GM18505 (cell line): ENCODE measurements around the gene SPARCL1.
"Not testable (repeated sequence)": the region's sequence is repeated elsewhere in the genome, so short reads cannot be mapped to it uniquely, and the experiment has no call there.

Experiments used
- ATAC-seq: cut with Tn5 transposase; IDR thresholded peaks from one replicate; pipeline ENCODE4 v1.9.1; 2021; ENCODE audit not compliant: unreplicated experiment
- POLR2A ChIP-seq: IDR thresholded peaks from 4 replicates; pipeline ENCODE4 v1.6.1; 2011; ENCODE audit warnings: borderline replicate concordance; ENCODE audit not compliant: insufficient read depth, insufficient read length; ENCODE audit errors: extremely low read depth

Gene SPARCL1

DNA sequence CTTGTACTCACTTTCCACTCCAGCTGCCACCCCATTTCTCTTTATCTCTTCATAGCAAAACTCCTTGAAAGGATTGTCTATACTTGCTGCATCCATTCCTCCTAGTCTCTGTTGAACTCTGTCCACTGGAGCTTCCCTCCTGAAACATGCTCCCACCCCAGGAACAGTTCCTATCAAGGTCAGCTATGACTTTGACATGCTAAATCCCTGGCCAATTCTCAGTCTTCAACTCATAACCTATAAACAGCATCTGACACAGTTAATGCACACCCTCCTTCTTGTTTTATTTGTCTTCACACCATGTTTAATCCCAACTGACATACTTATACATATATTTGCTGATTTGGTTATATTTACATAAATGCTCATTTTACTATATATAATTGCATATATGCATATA, 47.8 kb downstream of the SPARCL1 start:
- TF ChIP-seq POLR2A, result no peak
- no peak for ATAC-seq

DNA sequence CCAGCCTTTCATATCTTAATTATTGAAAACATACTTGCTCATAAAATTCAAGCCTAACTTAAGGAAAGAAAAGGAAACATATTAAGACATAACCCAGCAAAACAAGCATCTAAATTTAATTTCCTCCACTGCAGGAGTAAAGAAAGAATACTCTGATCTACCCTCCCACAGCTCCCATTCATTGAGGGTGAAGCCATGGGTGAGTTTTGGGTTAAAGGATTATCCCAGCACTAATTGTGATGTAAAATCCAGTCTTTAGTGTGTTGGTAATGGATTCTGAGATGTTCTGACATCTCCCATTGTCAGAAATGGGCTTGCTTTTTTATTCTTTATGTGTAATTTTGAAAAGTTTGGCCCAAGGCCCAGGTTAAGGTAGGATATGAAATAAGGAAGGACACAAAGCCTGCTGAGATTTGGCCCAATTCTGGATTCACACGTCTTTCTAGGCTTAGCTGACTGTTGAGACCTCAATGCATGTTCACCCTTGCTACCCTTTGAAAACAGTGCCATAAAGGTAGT, 50.4 kb downstream of the SPARCL1 start:
- ATAC-seq, result no peak
- TF ChIP-seq POLR2A, result no peak

DNA sequence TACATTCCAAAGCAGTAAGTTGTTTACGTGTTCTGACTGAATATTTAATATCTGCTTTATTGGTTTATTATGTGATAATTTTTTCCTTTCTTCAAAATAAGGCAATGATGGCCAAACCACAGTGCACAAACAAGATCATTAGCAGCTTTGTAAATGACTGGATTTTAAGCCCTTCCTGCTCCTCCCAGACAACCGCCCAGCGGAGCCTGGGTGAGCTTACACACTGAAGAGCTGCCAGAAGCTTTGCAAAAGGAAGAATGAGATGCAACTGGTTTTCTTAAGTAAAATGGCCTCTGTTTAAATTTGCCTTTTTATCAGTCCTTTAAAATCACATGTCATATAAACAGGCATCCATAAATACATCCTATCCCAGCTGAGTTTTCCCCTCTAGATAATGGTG, 52.2 kb downstream of the SPARCL1 start:
- no peak for ATAC-seq
- TF ChIP-seq POLR2A, result no peak

DNA sequence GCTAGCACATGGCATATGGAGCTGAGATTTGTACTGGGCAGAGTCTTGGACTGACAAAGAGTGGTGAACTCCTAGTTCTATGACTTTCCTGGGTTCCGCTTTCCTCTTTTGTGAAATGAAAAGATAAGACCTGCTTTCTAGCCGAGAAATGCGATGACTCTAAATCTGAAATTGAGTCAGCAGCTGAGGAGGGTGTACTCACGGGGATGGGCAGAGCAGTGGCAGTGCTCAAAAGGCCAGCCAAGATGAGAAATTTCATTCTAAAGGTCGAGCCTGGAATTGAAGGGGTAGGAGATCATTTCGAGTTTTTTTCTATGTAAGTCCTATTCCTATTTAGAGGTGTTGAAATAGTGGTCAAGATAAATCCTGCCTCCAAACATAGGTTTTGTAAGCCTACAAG, 59.8 kb downstream of the SPARCL1 start:
- no peak for TF ChIP-seq POLR2A
- no peak for ATAC-seq

DNA sequence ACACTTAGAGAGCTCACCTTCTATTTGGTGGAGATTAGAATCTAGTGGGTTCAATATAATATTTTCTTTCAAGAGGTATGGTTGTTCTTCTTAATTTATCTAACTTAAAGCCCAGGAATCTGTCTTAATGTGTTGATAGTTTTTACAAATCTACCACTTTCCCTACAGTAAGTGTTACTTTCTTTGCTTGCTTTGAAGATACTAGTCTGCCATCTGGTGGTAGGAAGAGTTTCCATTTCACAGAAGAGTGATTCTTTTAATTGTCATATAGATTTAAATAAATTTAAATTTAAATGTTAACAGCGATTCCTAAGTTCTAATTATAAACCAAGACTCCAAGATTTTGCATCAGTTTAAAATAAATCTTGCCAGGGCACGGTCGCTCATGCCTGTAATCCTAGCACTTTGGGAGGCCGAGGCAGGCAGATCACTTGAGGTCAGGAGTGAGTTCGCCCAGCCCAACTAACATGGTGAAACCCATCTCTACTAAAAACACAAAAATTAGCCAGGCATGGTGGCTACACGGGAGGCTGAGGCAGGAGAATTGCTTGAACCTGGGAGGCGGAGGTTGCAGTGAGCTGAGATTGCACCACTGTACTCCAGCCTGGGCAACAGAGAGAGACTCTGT, 63.3 kb downstream of the SPARCL1 start:
- no peak for TF ChIP-seq POLR2A
- ATAC-seq, result no peak

DNA sequence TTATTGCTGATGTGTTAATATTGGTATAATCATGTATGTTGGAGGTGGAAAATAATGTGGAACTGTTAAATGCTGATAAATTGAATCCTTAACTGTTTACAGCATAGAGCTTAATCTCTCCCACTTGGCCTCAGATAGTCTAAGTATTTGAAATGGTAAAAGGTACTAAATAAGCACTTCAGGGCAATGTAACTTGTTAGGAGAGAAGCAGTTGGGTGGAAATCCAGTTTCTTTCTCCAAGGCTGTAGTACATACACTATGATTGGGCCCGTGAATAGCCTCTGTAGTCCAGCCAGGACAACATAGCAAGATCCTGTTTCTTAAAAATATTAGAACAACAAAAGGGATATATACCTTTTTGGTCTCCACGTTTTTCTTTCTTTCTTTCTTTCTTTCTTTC, 67.1 kb downstream of the SPARCL1 start:
- no peak for TF ChIP-seq POLR2A
- no peak for ATAC-seq

DNA sequence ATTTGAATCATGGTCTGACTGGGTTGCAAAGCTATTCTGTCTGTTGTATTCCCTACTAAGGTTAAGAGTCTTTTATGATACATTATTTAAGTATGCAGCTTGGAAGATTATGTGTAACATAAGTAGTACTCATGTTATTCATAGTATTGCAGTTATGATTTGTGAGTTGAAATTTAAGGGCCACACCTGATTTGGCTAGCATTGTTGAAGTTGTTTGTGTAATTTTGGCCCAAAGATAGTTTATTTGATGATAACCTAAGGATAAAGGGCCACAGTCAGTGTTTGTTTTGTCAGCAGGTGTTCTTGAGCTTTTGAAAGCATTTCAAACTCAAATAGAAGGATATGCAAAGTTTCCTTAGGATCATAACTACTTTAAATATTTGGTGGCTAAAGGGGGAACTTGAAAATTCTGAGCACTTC, 67.9 kb downstream of the SPARCL1 start:
- no peak for ATAC-seq
- TF ChIP-seq POLR2A, result no peak

DNA sequence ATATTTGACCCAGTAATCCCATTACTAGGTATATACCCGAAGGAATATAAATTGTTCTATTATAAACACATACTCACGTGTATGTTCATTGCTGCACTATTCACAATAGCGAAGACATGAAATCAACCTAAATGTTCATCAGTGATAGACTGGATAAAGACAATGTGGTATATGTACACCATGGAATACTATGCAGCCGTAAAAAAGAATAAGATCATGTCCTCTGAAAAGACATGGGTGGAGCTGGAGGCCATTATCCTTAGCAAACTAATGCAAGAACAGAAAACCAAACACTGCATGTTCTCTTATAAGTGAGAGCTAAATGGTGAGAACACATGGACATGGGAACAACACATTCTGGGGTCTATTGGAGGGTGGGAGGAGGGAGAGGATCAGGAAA, 70.3 kb downstream of the SPARCL1 start:
- TF ChIP-seq POLR2A, result no peak
- ATAC-seq, result no peak

DNA sequence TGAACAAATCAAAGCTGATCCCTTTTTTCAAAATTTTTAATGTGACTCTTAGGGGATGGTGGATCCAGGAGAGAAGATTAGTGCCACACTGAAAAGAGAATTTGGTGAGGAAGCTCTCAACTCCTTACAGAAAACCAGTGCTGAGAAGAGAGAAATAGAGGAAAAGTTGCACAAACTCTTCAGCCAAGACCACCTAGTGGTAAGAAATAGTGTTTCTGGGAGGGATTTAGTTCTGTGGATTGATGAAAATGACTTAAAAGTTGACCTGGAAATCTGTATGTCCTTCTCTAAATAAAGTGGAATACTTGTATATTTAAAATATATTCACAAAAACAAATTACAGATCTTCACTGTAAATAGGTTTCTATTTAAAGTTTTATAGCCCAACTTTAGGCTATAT, 77.6 kb downstream of the SPARCL1 start:
- no peak for TF ChIP-seq POLR2A
- no peak for ATAC-seq

DNA sequence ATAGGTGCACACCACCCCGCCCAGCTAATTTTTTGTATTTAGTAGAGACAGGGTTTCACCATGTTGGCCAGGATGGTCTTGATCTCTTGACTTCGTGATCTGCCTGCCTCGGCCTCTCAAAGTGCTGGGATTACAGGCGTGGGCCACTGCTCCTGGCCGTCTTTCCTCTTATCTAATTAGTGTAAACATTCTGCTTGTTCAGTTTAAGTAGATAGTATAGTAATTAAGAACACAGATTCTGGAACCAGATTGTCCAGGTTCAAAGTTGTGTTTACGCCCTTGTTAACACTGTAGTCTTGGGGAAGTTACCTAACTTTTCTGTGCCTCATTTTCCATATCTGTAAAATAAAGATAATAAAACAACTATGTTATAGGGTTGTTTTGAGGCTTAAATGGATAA, 82.8 kb downstream of the SPARCL1 start:
- not testable (repeated sequence) for ATAC-seq

DNA sequence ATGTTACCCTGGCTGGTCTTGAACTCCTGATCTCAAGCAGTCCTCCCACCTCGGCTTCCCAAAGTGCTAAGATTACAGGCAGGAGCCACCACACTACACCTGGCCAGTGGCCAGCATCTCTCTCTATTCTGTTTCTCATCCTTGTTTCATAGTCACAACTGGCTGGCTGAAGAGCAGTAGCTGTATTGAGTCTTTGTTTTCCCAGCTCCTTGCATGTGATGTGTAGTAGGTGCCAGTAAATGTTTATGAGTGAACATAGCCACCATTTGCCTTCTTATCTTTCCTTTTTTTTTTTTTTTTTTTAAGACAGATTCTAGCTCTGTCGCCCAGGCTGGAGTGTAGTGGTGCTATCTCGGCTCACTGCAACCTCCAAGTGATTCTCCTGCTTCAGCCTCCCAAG, 83.2 kb downstream of the SPARCL1 start:
- ATAC-seq, result no peak
- TF ChIP-seq POLR2A, result no peak

DNA sequence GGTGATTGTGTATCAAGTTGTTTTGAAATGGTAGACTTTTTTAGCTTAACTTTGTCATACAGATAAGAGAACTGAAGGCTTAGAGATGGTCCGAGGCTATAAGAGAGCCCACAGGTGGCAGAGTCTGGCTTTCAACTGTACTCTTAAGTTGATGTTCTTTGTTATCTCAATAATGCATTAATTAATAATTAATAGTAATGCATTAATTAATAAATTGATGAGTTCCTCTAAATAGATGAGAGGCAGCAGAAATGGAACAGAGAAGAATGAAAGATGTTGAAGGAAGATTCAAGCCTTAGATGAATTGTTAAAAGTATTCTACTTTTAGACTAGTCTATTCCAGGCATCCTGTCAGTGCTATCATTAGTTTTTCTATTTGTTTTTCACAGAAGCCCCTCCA, 84.4 kb downstream of the SPARCL1 start:
- no peak for ATAC-seq
- TF ChIP-seq POLR2A, result no peak

DNA sequence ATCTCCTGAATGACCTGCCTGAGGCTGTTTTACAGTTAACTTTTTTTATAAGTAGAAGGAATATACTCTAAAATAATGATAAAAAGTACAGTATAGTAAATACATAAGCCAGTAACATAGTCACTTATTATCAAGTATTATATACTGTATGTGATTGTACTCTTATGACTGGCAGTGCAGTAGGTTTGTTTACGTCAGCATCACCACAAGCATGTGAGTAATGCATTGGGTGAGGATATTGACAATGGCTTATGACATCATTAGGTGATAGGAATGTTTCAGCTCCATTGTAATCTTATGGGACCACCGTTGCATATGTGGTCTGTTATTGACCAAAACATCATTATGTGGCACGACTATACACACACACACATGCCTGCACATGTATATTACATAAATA, 86.3 kb downstream of the SPARCL1 start:
- no peak for ATAC-seq
- no peak for TF ChIP-seq POLR2A

DNA sequence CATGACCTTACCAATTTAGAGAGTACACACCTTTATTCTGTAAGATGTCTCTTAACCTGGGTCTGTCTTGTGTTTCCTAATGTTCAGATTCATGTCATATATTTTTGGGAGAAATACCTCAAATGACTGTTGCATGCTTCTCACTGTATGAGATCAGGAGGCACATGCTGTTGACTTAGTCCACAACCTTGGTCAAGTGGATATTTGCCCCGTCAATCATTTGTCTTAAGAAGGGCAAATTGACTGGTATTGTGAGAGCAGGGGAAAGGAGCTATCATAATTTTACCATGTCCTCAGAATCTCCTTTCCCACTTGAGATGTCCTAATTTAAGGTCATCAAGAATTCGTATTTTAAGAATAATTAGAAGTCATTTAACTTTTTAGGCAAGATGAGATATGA, 95.8 kb downstream of the SPARCL1 start:
- TF ChIP-seq POLR2A, result no peak
- ATAC-seq, result no peak

DNA sequence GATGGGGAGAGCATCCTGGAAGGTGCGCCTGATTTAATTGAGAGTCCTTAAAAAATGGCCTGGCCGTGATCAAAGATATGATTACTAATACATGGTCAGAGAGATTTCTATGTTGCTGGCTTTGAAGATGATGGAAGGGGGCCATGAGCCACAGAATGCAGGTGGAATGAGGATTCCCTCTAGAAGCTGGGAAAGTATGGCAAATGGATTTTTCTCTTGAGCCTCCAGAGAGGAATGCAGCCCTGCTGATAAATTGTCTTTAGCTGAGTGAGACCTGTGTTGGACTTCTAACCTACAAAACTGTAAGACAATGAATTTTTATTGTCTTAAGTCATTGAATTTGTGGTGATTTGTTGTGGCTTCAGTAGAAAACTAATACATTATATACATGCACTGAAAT, 99.1 kb downstream of the SPARCL1 start:
- no peak for ATAC-seq
- TF ChIP-seq POLR2A, result no peak
